ENCODE measurements around the gene PDZD11. TPM values are rescaled to one million over a fixed set of nuclear protein-coding genes. Genes with fewer than 3 reads are reported as not detected.

Gene PDZD11
- total RNA-seq, 1 experiment from 2014 or later = 102 TPM

DNA sequence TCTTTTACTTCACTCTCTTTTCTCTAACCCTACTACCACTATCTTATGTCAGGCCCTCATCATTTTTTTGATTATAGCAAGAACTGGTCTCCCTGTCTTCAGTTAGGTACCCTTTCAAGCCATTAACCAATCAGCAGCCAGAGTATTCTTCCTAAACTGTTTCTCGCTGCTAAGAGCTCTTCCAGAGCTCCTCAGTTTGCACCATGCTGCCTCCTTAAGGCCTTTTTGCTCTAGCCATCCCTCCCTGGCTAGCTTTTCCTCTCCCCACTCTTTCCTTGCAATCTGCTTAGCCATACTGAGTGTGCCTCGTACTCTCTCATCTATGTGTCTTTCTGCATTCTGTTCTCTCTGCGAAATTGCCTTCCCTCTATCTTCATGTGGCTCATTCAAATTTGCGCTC, 33.1 kb upstream of the PDZD11 start:
- H3K4me3 ChIP-seq (ENCODE audit: low read depth in 2 of 2, low read length in 2 of 2) = no peak overlapping the region
- H3K9me3 ChIP-seq (ENCODE audit: control insufficient read depth, insufficient read depth, low read depth, low read length) = no peaks in the 10 kb centered on the region
- H3K27ac ChIP-seq (ENCODE audit: low read length) = no peak overlapping the region
- H3K4me1 ChIP-seq (ENCODE audit: control insufficient read depth, insufficient read depth, low read length) = no peaks in the 10 kb centered on the region
- ChIA-PET CTCF (no interaction called here), POLR2A (no interaction called here)
- in situ Hi-C loops (cut with HindIII; ENCODE audit: low pct_unique_long_range_greater_than_20kb, low sequenced_read_pairs) = no loop called here
- no TSS peak for BruUV-seq (replicated peaks)
- H3K27me3 ChIP-seq (ENCODE audit: control insufficient read depth, insufficient read depth, low read length) = no peaks in the 10 kb centered on the region
- intact Hi-C loops (cut with micrococcal nuclease; ENCODE audit: unreplicated experiment) = no loop called here
- DNase-seq (ENCODE audit: low read depth, low spot score) (no peak), ATAC-seq (no peak)
- TF ChIP-seq CTCF (IDR thresholded peaks at IDR 0.05) (no peak), REST (IDR thresholded peaks at IDR 0.05; ENCODE audit: insufficient read depth in 1 of 2, low read depth in 2 of 2, low read length in 1 of 2) (no peak), SIN3A (IDR thresholded peaks at IDR 0.05; ENCODE audit: borderline replicate concordance, insufficient read depth, low read depth, low read length) (no peak), POLR2AphosphoS5 (IDR thresholded peaks at IDR 0.05; ENCODE audit: low read depth, low read length) (no peak), TCF7L2 (IDR thresholded peaks at IDR 0.05; ENCODE audit: low read depth, low read length) (no peak)
- no peaks in the 10 kb centered on the region; the same call in 1 of the 2 replicates for H3K36me3 ChIP-seq (ENCODE audit: control insufficient read depth, insufficient read depth, low read length)

- DNase-seq (ENCODE audit: low read depth, low spot score) (no peak), ATAC-seq (no peak)
- in situ Hi-C loops (cut with HindIII; ENCODE audit: low pct_unique_long_range_greater_than_20kb, low sequenced_read_pairs) (no loop called here), intact Hi-C loops (cut with micrococcal nuclease; ENCODE audit: unreplicated experiment) (no loop called here)
- Histone ChIP-seq H3K4me1 (ENCODE audit: control insufficient read depth, insufficient read depth, low read length) (no peaks in the 10 kb centered on the region), H3K27ac (ENCODE audit: low read length) (no peak overlapping the region), H3K4me3 (ENCODE audit: low read depth in 2 of 2, low read length in 2 of 2) (no peak overlapping the region), H3K27me3 (ENCODE audit: control insufficient read depth, insufficient read depth, low read length) (no peaks in the 10 kb centered on the region), H3K9me3 (ENCODE audit: control insufficient read depth, insufficient read depth, low read depth, low read length) (no peaks in the 10 kb centered on the region), H3K36me3 (ENCODE audit: control insufficient read depth, insufficient read depth, low read length) (peaks cover 10% of the 10 kb centered on the region; the same call in 1 of the 2 replicates)
- POLR2A ChIA-PET = no interaction called here
- CTCF ChIA-PET = no interaction called here
- TF ChIP-seq REST (IDR thresholded peaks at IDR 0.05; ENCODE audit: insufficient read depth in 1 of 2, low read depth in 2 of 2, low read length in 1 of 2) (no peak), POLR2AphosphoS5 (IDR thresholded peaks at IDR 0.05; ENCODE audit: low read depth, low read length) (no peak), CTCF (IDR thresholded peaks at IDR 0.05) (no peak), TCF7L2 (IDR thresholded peaks at IDR 0.05; ENCODE audit: low read depth, low read length) (no peak), SIN3A (IDR thresholded peaks at IDR 0.05; ENCODE audit: borderline replicate concordance, insufficient read depth, low read depth, low read length) (no peak)
- BruUV-seq (replicated peaks) = no TSS peak
Observed at GRCh38 chrX:70313503-70313902, 23.8 kb upstream of the PDZD11 start.

Measured in Panc1 (cell line).